Measurements from ENCODE around the gene PRKACA.

PRKACA gene

DNA sequence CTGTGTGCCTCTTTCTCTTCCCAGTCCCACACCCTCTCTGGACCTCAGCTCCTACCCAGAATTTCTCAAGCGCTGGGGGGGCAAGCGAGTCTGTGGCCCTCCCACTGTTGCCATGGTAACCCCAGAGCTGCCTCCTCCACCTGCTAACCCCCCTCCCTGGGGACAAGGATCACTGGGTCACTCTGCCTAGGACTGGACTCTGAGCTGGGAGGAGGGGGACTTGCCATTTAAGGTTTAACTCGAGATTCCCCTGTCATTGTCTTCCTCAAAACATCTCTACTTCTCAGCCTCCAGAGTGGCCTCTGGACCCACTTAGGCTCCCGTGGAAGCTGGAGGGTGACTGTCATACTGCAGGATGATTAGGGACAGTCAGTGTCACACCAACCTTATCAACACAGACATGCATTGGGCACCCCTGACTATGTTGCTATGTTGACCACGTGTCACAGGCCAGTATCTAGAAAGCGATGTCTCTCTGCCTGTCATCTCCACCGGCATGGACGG is 57.9 kb downstream of the PRKACA start:
- TF ChIP-seq, protein P1, sequence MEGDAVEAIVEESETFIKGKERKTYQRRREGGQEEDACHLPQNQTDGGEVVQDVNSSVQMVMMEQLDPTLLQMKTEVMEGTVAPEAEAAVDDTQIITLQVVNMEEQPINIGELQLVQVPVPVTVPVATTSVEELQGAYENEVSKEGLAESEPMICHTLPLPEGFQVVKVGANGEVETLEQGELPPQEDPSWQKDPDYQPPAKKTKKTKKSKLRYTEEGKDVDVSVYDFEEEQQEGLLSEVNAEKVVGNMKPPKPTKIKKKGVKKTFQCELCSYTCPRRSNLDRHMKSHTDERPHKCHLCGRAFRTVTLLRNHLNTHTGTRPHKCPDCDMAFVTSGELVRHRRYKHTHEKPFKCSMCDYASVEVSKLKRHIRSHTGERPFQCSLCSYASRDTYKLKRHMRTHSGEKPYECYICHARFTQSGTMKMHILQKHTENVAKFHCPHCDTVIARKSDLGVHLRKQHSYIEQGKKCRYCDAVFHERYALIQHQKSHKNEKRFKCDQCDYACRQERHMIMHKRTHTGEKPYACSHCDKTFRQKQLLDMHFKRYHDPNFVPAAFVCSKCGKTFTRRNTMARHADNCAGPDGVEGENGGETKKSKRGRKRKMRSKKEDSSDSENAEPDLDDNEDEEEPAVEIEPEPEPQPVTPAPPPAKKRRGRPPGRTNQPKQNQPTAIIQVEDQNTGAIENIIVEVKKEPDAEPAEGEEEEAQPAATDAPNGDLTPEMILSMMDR (conservative IDR thresholded peaks at IDR 0.05): no peak
- no peak for TF ChIP-seq ZFX (IDR thresholded peaks at IDR 0.05)
- no peak overlapping the region for H3K27ac ChIP-seq

DNA sequence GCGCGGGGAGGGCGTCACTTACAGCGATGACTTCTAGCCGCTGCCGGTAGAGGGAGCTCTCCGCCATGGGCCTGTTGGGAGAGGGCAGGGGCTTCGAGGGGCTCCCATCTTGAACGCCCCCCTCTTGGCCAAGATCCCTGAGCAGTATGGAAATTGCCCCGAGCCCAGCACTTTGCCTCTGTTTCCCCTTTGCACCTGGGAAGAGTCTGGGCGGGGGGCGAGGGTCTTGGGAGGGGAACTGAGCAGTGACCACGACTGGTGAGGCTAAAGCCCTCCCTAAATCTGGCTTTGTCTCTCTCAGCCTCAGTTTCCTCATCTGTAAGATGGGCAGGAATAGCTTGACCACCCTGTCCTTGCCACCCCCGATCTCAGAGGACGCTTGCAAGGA is 58.5 kb downstream of the PRKACA start:
- no peak for TF ChIP-seq ZFX (IDR thresholded peaks at IDR 0.05)
- TF ChIP-seq, protein P1 (conservative IDR thresholded peaks at IDR 0.05): peak; percentile 80
- H3K27ac ChIP-seq: no peak overlapping the region

DNA sequence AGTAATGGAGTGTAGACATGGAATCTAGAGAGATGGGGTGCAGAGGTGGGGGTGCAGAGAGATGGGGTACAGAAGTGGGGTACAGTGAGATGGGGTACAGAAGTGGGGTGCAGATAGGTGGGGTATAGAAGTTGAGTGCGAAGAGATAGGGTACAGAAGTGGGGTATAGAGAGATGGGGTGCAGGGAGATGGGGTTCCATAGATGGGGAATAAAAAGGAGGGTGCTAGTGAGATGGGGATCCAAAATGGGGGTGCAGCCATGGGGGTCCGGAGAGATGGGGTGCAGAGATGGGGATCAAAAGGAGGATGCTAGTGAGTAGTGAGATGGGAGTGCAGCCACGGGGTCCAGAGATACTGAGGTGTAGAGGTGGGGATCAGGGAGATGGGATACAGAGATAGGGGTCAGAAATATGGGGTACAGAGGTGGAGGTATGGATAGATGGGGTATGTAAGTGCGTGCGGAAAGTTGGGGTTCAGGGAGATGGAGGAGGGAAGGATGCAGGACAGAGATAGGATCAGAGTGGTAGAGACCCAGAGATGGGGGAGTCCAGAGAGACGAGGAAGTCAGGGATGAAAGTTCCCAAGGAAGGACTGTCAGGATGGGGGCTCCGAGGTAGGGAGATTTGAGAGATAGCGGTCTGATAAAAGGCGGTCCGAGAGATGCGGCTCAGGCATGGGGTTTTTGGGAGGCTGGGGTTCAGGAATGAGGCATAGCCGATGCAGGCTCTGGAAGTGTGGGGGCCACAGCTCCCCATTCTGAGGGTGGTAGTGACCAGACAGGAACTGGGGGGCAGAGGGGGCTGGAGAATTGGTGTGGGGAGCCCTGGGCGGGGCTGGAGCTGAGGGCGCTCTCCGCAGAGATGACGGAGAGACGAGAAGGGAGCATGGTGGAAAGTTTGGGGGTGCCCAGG is 59.1 kb downstream of the PRKACA start:
- no peak overlapping the region for H3K27ac ChIP-seq
- no peak for TF ChIP-seq ZFX (IDR thresholded peaks at IDR 0.05)
- TF ChIP-seq, protein P1 (conservative IDR thresholded peaks at IDR 0.05): no peak

DNA sequence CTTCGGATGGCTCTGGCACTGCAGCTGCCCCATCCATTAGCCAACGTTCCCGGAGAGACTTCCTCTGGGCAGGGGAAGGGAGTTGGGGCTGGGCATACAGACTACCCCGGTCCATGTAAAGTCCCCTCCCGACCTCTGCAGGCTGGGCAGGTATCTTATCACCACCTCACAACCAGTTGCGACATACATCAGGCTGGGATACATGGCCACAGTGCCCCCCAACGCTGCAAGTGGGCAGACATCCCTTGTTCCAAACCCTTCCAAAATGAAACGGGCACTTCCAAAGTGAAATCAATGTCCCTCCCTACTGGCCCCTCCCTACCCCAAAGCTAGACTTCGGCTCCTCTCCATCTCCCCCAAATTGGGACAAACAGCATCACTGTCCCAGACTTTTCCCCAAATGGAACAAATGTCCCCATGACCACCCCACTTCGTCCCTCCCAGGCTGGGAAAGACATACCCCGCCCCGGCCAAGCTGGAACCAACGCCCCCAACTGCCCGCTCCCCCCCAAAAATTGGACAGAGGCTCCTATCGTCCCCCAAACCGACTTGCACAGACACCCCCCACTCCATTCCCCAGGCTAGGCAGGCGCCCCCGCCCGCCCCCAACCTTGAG is 60.7 kb downstream of the PRKACA start:
- H3K27ac ChIP-seq: no peak overlapping the region
- no peak for TF ChIP-seq ZFX (IDR thresholded peaks at IDR 0.05)
- TF ChIP-seq, protein P1 (conservative IDR thresholded peaks at IDR 0.05): no peak

DNA sequence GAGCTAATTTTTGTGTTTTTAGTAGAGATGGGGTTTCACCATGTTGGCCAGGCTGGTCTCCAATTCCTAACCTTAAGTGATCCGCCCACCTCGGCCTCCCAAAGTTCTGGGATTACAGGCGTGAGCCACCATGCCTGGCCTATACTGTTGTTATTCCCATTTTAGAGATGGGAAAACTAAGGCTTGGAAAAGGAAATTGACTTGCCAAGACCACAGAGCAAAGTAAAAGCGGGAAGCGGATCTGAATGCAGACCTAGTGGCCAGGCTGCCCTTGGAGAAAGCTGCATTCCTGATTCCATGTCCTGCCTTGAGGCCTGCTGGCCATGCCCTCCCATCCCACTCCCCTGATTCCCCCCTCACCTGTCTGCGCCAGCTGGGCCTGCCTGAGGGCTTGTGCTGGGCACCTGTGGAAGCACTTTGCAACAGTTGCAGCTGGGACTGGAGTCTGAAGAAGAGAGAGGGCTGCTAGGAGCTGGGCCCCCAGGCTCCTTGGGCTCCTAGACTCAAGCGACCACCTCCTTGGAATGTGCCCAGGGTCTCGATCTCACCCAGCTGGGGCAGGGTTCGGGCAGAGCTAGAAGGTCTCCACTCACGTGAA is 61.4 kb downstream of the PRKACA start:
- no peak overlapping the region for H3K27ac ChIP-seq
- TF ChIP-seq ZFX (IDR thresholded peaks at IDR 0.05): no peak
- TF ChIP-seq, protein P1 (conservative IDR thresholded peaks at IDR 0.05): no peak

DNA sequence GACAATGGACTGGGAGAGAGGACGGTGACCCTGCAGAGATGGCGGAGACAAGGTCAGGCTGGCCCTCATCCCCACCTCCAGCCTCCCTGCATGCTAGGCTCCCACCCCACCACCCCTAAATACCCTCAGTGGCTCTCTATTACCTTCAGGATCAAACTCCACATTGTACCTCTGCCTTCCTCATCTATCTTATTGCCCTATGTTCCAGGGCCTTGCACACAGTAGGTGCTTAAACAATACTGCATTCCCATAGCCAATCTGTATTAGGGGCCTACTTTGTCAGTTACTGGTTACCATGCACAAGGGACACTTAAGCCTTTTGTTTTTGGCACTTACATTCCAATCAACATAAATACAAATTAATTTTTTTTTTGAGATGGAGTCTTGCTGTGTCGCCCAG is 62.2 kb downstream of the PRKACA start:
- no peak overlapping the region for H3K27ac ChIP-seq
- no peak for TF ChIP-seq ZFX (IDR thresholded peaks at IDR 0.05)
- TF ChIP-seq, protein P1 (conservative IDR thresholded peaks at IDR 0.05): no peak

DNA sequence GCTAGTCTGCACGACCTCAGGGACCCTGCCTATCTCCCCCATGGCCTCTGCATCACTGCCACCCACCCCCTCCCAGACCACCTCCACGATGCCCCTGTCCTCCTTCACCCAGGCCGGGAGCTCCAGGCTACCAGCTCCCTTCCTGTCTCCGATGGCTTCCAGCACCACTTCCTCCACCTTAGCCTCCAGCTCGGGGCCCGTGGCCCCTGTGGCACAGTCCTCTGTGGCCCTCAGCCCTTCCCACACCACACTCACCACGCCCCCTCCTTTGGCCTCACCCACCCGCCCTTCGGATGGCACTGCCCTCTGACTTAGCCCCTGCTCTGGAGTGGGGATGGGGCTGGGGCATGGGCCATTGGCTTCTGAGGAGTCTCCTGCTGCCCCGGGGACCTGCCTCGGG is 62.8 kb downstream of the PRKACA start:
- H3K27ac ChIP-seq: no peak overlapping the region
- TF ChIP-seq ZFX (IDR thresholded peaks at IDR 0.05): no peak
- TF ChIP-seq, protein P1 (conservative IDR thresholded peaks at IDR 0.05): no peak

Measured in C4-2B (cell line).